GM23248 (cell line): ENCODE results near the gene ITGA8. TPM values are rescaled to one million over a fixed set of nuclear protein-coding genes. Genes with fewer than 3 reads are reported as not detected.

Source experiments
- DNase-seq: peaks from one replicate; pipeline ENCODE4 v3.0.0-alpha.2; 2015
- H2AFZ ChIP-seq: fragments of 200-600 bp; sonication (generic); 2 replicates; pipeline ENCODE4 v1.6.1; 2016; ENCODE audit warnings: antibody characterized with exemption
- H3F3A ChIP-seq: fragments of 200-600 bp; sonication (generic); 2 replicates; pipeline ENCODE4 v1.6.1; 2016; ENCODE audit warnings: mild to moderate bottlenecking, antibody characterized with exemption, mixed run types; ENCODE audit not compliant: insufficient read depth
- H3K27ac ChIP-seq: fragments of 200-600 bp; sonication (generic); 2 replicates; pipeline ENCODE4 v1.5.1; 2016; ENCODE audit warnings: mild to moderate bottlenecking
- H3K27me3 ChIP-seq: fragments of 200-600 bp; sonication (generic); replicated peaks from 2 replicates; pipeline ENCODE4 v1.6.1; 2016; ENCODE audit warnings: mild to moderate bottlenecking; ENCODE audit not compliant: insufficient read depth
- H3K36me3 ChIP-seq: fragments of 200-600 bp; sonication (generic); 2 replicates; pipeline ENCODE4 v1.6.1; 2016; ENCODE audit warnings: low read depth, mild to moderate bottlenecking
- H3K4me1 ChIP-seq: fragments of 200-600 bp; sonication (generic); 2 replicates; pipeline ENCODE4 v1.6.1; 2016; ENCODE audit warnings: mild to moderate bottlenecking; ENCODE audit not compliant: insufficient read depth
- H3K4me2 ChIP-seq: fragments of 200-600 bp; sonication (generic); one replicate; pipeline ENCODE4 v1.6.1; 2016; ENCODE audit warnings: mild to moderate bottlenecking; ENCODE audit not compliant: unreplicated experiment
- H3K4me3 ChIP-seq: fragments of 200-600 bp; sonication (generic); 2 replicates; pipeline ENCODE4 v1.5.1; 2016; ENCODE audit warnings: mild to moderate bottlenecking
- H3K79me2 ChIP-seq: fragments of 200-600 bp; sonication (generic); 2 replicates; pipeline ENCODE4 v1.6.1; 2016; ENCODE audit warnings: mild to moderate bottlenecking; ENCODE audit not compliant: insufficient read depth
- H3K9ac ChIP-seq: fragments of 200-600 bp; sonication (generic); 2 replicates; pipeline ENCODE4 v1.6.1; 2016; ENCODE audit warnings: mild to moderate bottlenecking
- H3K9me2 ChIP-seq: fragments of 200-600 bp; sonication (generic); 2 replicates; pipeline ENCODE4 v1.6.1; 2016; ENCODE audit warnings: mixed run types, mild to moderate bottlenecking, moderate library complexity; ENCODE audit not compliant: insufficient read depth
- H3K9me3 ChIP-seq: fragments of 200-600 bp; sonication (generic); one replicate; pipeline ENCODE4 v1.6.1; 2017; ENCODE audit warnings: low read depth
- H4K20me1 ChIP-seq: fragments of 200-600 bp; sonication (generic); 2 replicates; pipeline ENCODE4 v1.6.0; 2016; ENCODE audit not compliant: insufficient read depth
- EZH2 ChIP-seq: fragments of 200-600 bp; sonication (generic); IDR thresholded peaks from 2 replicates; pipeline ENCODE4 v1.6.1; 2018; ENCODE audit warnings: antibody characterized with exemption, mild to moderate bottlenecking; ENCODE audit not compliant: insufficient read depth, poor library complexity, severe bottlenecking
- EZH2phosphoT487 ChIP-seq: fragments of 200-600 bp; sonication (generic); IDR thresholded peaks from 2 replicates; pipeline ENCODE4 v1.6.1; 2018; ENCODE audit warnings: antibody characterized with exemption, moderate library complexity, mild to moderate bottlenecking, low read depth; ENCODE audit not compliant: insufficient read depth
- WGBS, 2 experiments: methylation state at CpG; one replicate each; pipeline ENCODE4 v1.1.6; 2015 to 2017; ENCODE audit warnings: low lambda C conversion rate in 2 of 2, low coverage in 1 of 2; ENCODE audit errors: missing lambda C conversion rate in 2 of 2; 5-methylcytosine and 5-hydroxymethylcytosine counted together
- in situ Hi-C: fragments of 300-500 bp; cut with MboI; formaldehyde crosslinking; loops from 2 replicates; pipeline ENCODE4 v1.15.0; 2020
- polyA plus RNA-seq: library from polyadenylated mRNA; unstranded; fragments of >200 nt; fragmentation: Nextera tagmentation; extraction: Ambion mirVana; gene quantifications from 2 replicates; pipeline ENCODE4 v1.2.1, GENCODE V29; 2016
- total RNA-seq: library from RNA; depleted of rRNA; stranded (reverse); fragments of >200 nt; shearing (Covaris generic); gene quantifications from 2 replicates; pipeline ENCODE4 v1.2.3, GENCODE V29; 2014

The ITGA8 gene
- total and polyA plus RNA-seq, 2 experiments from 2014 or later, result 0.32 TPM; not detected in 1

DNA sequence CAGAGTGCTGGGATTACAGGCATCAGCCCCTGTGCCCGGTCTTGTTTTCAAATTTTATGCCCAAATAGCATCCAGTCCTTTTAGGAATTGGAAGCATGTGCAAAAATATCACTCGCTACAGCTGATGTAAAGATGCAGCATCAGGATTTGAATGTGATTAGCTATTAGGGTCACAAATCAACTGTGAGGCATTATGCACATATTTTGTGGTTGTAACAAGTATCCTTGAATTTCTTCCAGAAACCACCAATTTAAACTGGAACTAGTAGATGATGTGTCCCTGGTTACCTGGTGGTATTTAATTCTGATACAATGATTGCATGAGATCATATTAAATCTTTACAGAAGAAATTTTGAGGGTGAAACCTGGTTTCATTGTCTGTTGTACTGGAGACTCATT lies 41.0 kb upstream of the ITGA8 start:
- in situ Hi-C loops, result no loop called here
- Histone ChIP-seq H3K4me1 (no peaks in the 10 kb centered on the region), H3F3A (no peaks in the 10 kb centered on the region), H3K27me3 (no peaks in the 10 kb centered on the region), H3K9me2 (no peaks in the 10 kb centered on the region), H3K36me3 (no peaks in the 10 kb centered on the region), H3K79me2 (no peaks in the 10 kb centered on the region), H3K4me3 (no peak overlapping the region), H3K9me3 (no peaks in the 10 kb centered on the region), H3K27ac (no peak overlapping the region), H3K9ac (no peak overlapping the region), H3K4me2 (no peak overlapping the region), H4K20me1 (no peaks in the 10 kb centered on the region), H2AFZ (no peak overlapping the region)
- DNase-seq, result no peak
- WGBS, 2 experiments, result 62 to 71% methylated on average over 2 of the region's 2 CpGs
- TF ChIP-seq EZH2 (no peak), EZH2phosphoT487 (no peak)

DNA sequence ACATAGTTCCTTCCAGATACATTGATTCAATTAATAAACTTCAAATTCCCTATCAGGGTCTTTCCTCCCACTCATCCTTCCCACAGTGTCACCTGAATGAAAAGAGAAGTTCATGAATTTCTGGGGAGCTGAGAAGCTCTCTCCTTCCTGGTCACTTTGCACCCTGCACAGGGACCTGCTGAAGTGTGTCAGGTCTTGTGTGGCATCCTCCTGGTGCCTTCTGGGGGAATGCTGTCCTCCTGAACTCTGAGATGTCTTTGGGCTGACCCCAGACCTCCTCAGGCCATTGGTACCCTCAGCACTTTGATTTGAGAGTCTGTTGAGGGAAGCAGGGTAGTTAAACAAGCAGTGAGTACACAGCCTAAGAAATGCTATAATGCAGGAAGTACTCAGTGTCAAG lies 39.5 kb upstream of the ITGA8 start:
- Histone ChIP-seq H3K4me1 (no peaks in the 10 kb centered on the region), H2AFZ (no peak overlapping the region), H3K4me2 (no peak overlapping the region), H3K4me3 (no peak overlapping the region), H3K9me3 (no peaks in the 10 kb centered on the region), H3K9me2 (no peaks in the 10 kb centered on the region), H3F3A (no peaks in the 10 kb centered on the region), H4K20me1 (no peaks in the 10 kb centered on the region), H3K27ac (no peak overlapping the region), H3K79me2 (no peaks in the 10 kb centered on the region), H3K27me3 (no peaks in the 10 kb centered on the region), H3K36me3 (no peaks in the 10 kb centered on the region), H3K9ac (no peak overlapping the region)
- in situ Hi-C loops, result no loop called here
- DNase-seq, result no peak
- no peak for TF ChIP-seq EZH2phosphoT487
- TF ChIP-seq EZH2, result no peak

DNA sequence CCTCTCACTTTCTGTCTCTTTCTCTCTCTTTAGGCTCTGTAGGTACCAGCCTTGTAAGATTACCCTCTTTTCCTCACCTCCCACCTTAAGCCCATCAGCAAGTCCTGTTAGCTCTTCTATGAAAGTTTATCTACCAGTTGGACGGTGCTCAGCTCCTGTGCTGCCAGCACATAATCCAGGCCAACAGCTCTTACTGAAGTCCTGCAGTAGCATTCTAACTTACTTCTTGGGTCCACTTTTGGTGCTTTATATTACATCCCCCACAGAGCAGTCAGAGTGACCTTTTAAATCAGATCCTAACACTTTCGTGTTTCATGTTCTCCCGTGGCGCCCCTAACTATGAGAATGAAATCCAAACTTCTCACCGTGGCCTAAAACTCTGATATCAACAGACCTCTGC lies 38.9 kb upstream of the ITGA8 start:
- DNase-seq, result no peak
- no peak for TF ChIP-seq EZH2phosphoT487
- no peak for TF ChIP-seq EZH2
- no peak overlapping the region for H3K4me3 ChIP-seq
- H3K9ac ChIP-seq, result no peak overlapping the region
- H4K20me1 ChIP-seq, result no peaks in the 10 kb centered on the region
- H3K4me1 ChIP-seq, result no peaks in the 10 kb centered on the region
- H3F3A ChIP-seq, result no peaks in the 10 kb centered on the region
- H3K4me2 ChIP-seq, result no peak overlapping the region
- H3K36me3 ChIP-seq, result no peaks in the 10 kb centered on the region
- no peak overlapping the region for H3K27ac ChIP-seq
- no peaks in the 10 kb centered on the region for H3K9me3 ChIP-seq
- 74 to 75% methylated on average over 5 of the region's 5 CpGs for WGBS, 2 experiments
- in situ Hi-C loops, result no loop called here
- H3K79me2 ChIP-seq, result no peaks in the 10 kb centered on the region
- no peaks in the 10 kb centered on the region for H3K27me3 ChIP-seq
- H3K9me2 ChIP-seq, result no peaks in the 10 kb centered on the region
- H2AFZ ChIP-seq, result no peak overlapping the region

GRCh38 chr10:15754937-15755336 lies 35.2 kb upstream of the ITGA8 start:
- no peak overlapping the region for H3K9ac ChIP-seq
- TF ChIP-seq EZH2, result no peak
- no peak for TF ChIP-seq EZH2phosphoT487
- H3K27ac ChIP-seq, result no peak overlapping the region
- no peaks in the 10 kb centered on the region for H3K4me1 ChIP-seq
- H3K9me2 ChIP-seq, result no peaks in the 10 kb centered on the region
- in situ Hi-C loops, result no loop called here
- H3K4me2 ChIP-seq, result no peak overlapping the region
- no peaks in the 10 kb centered on the region for H4K20me1 ChIP-seq
- no peaks in the 10 kb centered on the region for H3K79me2 ChIP-seq
- H3K9me3 ChIP-seq, result no peaks in the 10 kb centered on the region
- H3K36me3 ChIP-seq, result no peaks in the 10 kb centered on the region
- no peak overlapping the region for H2AFZ ChIP-seq
- no peak for DNase-seq
- no peaks in the 10 kb centered on the region for H3F3A ChIP-seq
- H3K27me3 ChIP-seq, result no peaks in the 10 kb centered on the region; the same call in 1 of the 2 replicates
- no peak overlapping the region for H3K4me3 ChIP-seq
- 4 to 7% methylated on average over 2 of the region's 2 CpGs for WGBS, 2 experiments

DNA sequence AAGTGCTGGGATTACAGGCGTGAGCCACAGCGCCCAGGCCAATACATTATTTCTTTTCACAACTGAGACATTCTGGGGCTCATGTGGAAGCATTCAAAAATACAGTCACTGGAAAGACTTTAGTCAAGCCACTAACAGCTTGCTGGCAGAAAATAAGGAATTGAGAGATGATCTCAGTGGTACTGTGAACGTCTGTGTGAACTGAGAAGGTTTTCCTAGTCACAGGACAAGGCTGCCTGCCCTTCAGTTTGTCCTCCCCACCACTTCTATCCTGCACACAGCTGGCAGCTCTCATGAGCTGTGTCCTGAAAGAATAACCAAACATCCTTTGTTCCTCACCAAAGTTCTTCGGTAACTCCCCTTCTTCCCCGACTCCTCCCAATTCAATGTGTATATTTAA lies 31.3 kb upstream of the ITGA8 start:
- WGBS, 2 experiments, result 12% methylated on average over 5 of the region's 5 CpGs
- H3K79me2 ChIP-seq, result no peaks in the 10 kb centered on the region
- H3K36me3 ChIP-seq, result no peaks in the 10 kb centered on the region
- H3K4me1 ChIP-seq, result no peaks in the 10 kb centered on the region; the same call in 1 of the 2 replicates
- H3K9me3 ChIP-seq, result no peaks in the 10 kb centered on the region
- DNase-seq, result peak; percentile 33
- no peak overlapping the region for H3K9ac ChIP-seq
- no peaks in the 10 kb centered on the region; the same call in 1 of the 2 replicates for H3K27me3 ChIP-seq
- no peaks in the 10 kb centered on the region for H4K20me1 ChIP-seq
- H3K9me2 ChIP-seq, result no peaks in the 10 kb centered on the region
- no peak overlapping the region for H3K4me3 ChIP-seq
- H3K4me2 ChIP-seq, result no peak overlapping the region
- no peak overlapping the region for H2AFZ ChIP-seq
- H3F3A ChIP-seq, result no peaks in the 10 kb centered on the region
- no peak for TF ChIP-seq EZH2
- TF ChIP-seq EZH2phosphoT487, result no peak
- no peak overlapping the region for H3K27ac ChIP-seq
- in situ Hi-C loops, result no loop called here
